Measurements from ENCODE around the gene GPR137C. TPM values are rescaled to one million over a fixed set of nuclear protein-coding genes. Genes with fewer than 3 reads are reported as not detected.

The GPR137C gene
- total RNA-seq, 4 donors from 2014 or later: 0.20 to 1.4 (median 1.1) TPM

DNA sequence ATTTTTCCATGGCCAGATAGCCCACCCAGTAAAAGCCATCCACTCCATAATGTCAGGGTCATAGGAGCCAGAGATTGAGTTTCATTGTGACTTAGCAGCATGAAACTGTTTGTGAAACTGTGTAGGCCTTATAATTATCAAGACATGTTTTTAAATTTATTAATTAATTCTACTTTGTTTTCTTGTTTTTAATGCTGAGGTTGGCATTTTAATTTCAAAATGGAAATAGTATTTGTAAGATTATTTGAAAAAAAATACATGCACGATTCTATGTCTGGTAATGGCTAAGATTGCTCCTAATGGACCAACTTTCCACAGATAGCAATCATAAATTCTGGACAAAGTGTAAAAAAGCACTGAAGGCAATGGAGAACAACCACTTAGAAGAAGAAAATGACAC lies 67.1 kb downstream of the GPR137C start:
- TF ChIP-seq, protein P1, sequence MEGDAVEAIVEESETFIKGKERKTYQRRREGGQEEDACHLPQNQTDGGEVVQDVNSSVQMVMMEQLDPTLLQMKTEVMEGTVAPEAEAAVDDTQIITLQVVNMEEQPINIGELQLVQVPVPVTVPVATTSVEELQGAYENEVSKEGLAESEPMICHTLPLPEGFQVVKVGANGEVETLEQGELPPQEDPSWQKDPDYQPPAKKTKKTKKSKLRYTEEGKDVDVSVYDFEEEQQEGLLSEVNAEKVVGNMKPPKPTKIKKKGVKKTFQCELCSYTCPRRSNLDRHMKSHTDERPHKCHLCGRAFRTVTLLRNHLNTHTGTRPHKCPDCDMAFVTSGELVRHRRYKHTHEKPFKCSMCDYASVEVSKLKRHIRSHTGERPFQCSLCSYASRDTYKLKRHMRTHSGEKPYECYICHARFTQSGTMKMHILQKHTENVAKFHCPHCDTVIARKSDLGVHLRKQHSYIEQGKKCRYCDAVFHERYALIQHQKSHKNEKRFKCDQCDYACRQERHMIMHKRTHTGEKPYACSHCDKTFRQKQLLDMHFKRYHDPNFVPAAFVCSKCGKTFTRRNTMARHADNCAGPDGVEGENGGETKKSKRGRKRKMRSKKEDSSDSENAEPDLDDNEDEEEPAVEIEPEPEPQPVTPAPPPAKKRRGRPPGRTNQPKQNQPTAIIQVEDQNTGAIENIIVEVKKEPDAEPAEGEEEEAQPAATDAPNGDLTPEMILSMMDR (IDR thresholded peaks at IDR 0.05): no peak
- no peak for TF ChIP-seq POLR2A (IDR thresholded peaks at IDR 0.05)
- Histone ChIP-seq H3K9me3 (no peaks in the 10 kb centered on the region), H3K27ac (no peak overlapping the region), H3K4me3 (replicated peaks in 1 of 3) (no peak overlapping the region), H3K4me1 (no peaks in the 10 kb centered on the region), H3K36me3 (no peaks in the 10 kb centered on the region), H3K27me3 (no peaks in the 10 kb centered on the region)
- WGBS, 2 donors: 95 to 99% methylated on average over 1 of the region's 1 CpG
- no peak for DNase-seq
- intact Hi-C loops (cut with DNase I): no loop called here

GRCh38 chr14:52640137-52640536 lies 87.5 kb downstream of the GPR137C start:
- no peak for DNase-seq
- TF ChIP-seq POLR2A (IDR thresholded peaks at IDR 0.05): no peak
- TF ChIP-seq, protein P1 (IDR thresholded peaks at IDR 0.05): no peak
- 93 to 94% methylated on average over 4 of the region's 4 CpGs for WGBS, 2 donors
- H3K27me3 ChIP-seq: no peaks in the 10 kb centered on the region
- no peak overlapping the region for H3K4me3 ChIP-seq (replicated peaks in 1 of 3)
- no peaks in the 10 kb centered on the region for H3K9me3 ChIP-seq
- intact Hi-C loops (cut with DNase I): no loop called here
- H3K36me3 ChIP-seq: peaks cover 0 to 6% of the 10 kb centered on the region in 2 donors
- no peak overlapping the region for H3K27ac ChIP-seq
- no peaks in the 10 kb centered on the region for H3K4me1 ChIP-seq

- Histone ChIP-seq H3K27ac (no peak overlapping the region), H3K4me3 (replicated peaks in 1 of 3) (no peak overlapping the region), H3K9me3 (no peaks in the 10 kb centered on the region), H3K36me3 (peaks cover 8 to 15% of the 10 kb centered on the region in 2 donors), H3K27me3 (no peaks in the 10 kb centered on the region), H3K4me1 (no peaks in the 10 kb centered on the region)
- DNase-seq: no peak
- 98% methylated on average over 1 of the region's 1 CpG for WGBS, 2 donors
- TF ChIP-seq POLR2A (IDR thresholded peaks at IDR 0.05): no peak
- TF ChIP-seq, protein P1 (IDR thresholded peaks at IDR 0.05): no peak
- intact Hi-C loops (cut with DNase I): no loop called here
Measured at GRCh38 chr14:52641745-52642144, 89.1 kb downstream of the GPR137C start.

- H3K27ac ChIP-seq: no peak overlapping the region
- WGBS, 2 donors: 91 to 97% methylated on average over 1 of the region's 1 CpG
- intact Hi-C loops (cut with DNase I): no loop called here
Measured at GRCh38 chr14:52649511-52649910, 96.9 kb downstream of the GPR137C start.

DNA sequence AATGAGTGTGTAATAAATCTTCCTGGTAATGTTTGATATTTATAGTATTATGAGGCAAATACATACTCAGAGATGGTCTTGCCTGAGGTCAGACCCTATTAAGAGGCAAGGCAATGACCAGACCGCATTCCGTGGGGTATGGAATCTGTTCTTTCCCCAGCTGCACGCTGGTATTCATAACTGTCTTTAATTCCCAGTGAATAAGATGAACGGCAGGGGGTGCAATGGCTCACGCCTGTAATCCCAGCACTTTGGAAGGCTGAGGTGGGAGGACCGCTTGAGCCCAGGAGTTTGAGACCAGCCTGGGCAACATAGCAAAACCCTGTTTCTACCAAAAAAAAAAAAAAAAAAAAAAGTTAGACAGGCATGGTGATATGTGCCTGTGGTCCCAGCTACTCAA lies 98.1 kb downstream of the GPR137C start:
- Histone ChIP-seq H3K36me3 (peaks cover 11 to 15% of the 10 kb centered on the region in 2 donors), H3K9me3 (no peaks in the 10 kb centered on the region), H3K27ac (no peak overlapping the region), H3K27me3 (no peaks in the 10 kb centered on the region), H3K4me3 (replicated peaks in 1 of 3) (no peak overlapping the region), H3K4me1 (no peaks in the 10 kb centered on the region)
- DNase-seq: no peak
- TF ChIP-seq, protein P1 (IDR thresholded peaks at IDR 0.05): no peak
- no peak for TF ChIP-seq POLR2A (IDR thresholded peaks at IDR 0.05)
- 89 to 93% methylated on average over 6 of the region's 6 CpGs for WGBS, 2 donors
- intact Hi-C loops (cut with DNase I): no loop called here

More at GRCh38 chr14:52649511-52649910, 96.9 kb downstream of the GPR137C start:
- no peaks in the 10 kb centered on the region for H3K27me3 ChIP-seq
- H3K4me3 ChIP-seq (replicated peaks in 1 of 3): no peak overlapping the region
- TF ChIP-seq, protein P1 (IDR thresholded peaks at IDR 0.05): no peak
- TF ChIP-seq POLR2A (IDR thresholded peaks at IDR 0.05): no peak
- H3K36me3 ChIP-seq: peaks cover 15 to 21% of the 10 kb centered on the region in 2 donors
- no peaks in the 10 kb centered on the region for H3K4me1 ChIP-seq
- no peaks in the 10 kb centered on the region for H3K9me3 ChIP-seq
- no peak for DNase-seq
